Superior temporal gyrus (tissue), 1 donor: ENCODE results near the gene CACNG1.
"Not testable (repeated sequence)": the region's sequence is repeated elsewhere in the genome, so short reads cannot be mapped to it uniquely, and the experiment has no call there.

ENCODE experiments used
- DNase-seq: peaks from one replicate; pipeline ENCODE4 v3.0.0-alpha.2; 2016; ENCODE audit errors: extremely low spot score

CACNG1 gene

DNA sequence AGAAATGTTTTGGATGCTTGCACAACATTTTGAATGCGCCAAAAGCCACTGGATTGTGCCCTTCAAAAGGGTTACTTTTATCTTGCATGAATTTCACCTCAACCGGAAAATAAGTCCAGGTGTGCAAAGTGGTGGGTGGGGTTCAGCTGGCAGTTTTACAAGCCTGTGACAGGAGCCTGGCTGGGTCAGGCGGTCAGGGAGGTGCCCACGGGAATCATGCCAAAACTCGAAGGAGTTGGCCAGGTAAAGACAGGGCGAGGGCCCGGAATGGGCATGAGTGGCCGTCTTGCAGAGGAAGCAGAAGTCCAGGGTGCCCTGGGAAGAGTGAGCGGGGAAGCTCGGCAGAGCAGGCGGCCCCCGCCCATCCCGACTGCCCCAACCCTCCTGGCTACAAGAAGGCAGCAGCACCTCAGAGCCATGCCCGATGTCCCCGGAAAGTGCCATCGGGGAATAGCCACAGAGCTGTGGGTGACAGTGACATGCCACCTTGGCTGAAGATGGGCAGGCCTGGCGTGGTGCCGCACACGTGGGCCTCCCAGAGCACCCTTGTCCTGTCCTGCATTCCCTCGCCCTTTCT lies 19.1 kb upstream of the CACNG1 start:
- DNase-seq = no peak

DNA sequence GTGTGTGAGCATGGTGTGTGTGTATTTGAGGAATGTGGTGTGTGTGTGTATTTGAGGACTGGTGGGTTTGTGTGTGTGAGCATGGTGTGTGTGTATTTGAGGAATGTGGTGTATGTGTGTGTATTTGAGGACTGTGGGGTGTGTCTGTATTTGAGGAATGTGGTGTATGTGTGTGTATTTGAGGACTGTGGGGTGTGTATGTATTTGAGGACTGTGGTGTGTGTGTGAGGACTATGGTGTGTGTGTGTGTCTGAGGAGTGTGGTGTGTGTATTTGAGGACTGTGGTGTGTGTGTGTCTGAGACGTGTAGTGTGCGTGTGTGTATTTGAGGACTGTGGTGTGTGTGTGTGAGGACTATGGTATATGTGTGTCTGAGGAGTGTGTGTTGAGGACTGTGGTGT lies 18.0 kb upstream of the CACNG1 start:
- no peak for DNase-seq

DNA sequence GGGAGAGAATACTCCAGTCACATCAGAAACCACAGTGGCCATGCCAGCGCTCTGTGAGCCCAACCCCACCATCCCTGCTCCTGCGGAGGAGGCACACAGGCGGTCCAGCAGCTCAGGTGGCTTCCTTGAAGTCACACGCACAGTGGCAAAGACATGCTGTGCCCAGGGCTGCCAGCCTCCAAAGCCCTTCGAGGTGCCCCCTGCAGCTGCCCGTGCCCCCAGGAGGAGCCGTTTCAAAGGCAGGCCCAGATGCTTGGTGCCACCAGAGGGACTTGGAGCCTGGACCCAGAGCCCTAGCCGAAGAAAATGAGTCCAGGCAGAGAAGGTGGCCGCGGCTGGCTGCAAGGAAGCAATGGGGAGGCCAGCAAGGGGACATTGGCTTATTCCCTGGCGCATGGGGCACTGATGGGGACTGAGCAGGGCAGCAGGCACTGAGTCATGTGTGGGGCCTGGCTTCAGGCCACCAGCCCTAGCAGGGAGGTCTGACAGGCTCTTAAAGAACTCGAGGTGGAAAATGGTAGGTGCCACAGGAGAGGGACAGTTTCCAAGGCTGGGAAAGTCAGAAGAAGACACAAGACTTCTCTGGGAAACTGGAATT lies 17.2 kb upstream of the CACNG1 start:
- DNase-seq = no peak

DNA sequence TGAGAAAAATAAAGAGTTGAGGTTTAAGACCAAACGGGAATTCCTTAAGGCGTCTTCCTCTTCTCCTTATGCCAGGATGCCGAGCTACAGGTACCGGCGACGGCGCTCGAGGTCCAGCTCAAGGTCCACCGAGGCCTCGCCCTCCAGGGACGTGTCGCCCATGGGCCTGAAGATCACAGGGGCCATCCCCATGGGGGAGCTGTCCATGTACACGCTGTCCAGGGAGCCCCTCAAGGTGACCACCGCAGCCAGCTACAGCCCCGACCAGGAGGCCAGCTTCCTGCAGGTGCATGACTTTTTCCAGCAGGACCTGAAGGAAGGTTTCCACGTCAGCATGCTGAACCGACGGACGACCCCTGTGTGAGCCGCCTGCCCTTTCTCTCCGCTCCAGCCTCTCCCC lies 13.7 kb upstream of the CACNG1 start:
- no peak for DNase-seq

DNA sequence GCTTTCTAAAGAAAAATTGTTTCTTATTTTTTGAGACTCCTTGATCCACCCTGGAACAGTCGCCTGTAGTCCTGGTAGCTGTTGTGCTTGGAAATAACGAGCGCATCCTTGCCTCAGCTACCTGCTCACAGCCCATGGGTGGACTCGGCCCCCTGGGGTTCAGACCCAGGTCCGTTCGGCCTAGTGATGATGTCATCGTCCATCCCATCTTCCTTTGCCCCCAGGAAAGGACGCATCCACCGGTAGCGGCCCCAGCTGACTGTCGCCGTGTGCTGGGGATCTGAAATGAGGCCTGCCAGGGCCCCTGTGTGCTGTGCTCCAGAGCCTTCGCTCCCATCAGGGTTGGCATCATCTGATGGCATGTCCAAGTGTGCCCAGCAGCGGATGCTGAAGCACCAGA lies 12.0 kb upstream of the CACNG1 start:
- no peak for DNase-seq

DNA sequence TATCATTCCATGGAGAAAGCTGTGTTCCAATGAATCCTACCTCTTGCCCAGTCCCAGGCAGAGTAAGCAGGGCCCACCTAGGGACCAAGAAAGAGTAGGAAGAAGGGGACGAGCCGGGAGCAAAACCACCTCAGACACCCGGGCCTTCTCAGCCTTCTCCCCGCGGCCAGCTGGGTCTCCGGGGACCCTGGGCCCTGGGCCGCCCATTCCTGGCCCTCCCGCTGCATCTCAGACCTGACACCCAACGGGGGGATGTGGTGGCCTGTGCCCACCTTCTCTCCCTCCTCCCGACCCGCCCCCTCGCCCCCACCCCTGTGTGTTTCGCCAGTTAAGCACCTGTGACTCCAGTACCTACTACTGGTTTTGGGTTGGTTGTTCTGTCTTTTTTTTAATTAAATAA lies 11.4 kb upstream of the CACNG1 start:
- DNase-seq = no peak

DNA sequence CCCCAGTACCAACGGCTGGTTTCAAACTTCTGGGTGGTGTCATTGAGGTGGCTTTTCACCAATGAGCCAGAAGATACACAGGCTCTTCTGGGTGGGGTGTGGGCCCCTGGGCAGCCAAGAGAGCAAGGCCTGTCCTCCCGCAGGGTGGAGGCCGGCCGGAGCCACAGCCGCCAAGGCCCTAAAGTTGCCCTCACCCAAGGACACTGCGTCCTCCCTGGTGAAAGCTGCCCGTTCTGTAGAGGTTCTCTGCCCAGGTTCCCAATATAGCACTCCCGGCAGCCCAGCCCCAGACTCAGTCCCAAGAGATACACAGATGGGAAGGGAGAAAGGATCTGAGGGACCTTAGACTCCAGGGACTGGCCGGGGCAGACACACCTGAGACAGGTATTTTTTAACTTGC lies 10.7 kb upstream of the CACNG1 start:
- no peak for DNase-seq

DNA sequence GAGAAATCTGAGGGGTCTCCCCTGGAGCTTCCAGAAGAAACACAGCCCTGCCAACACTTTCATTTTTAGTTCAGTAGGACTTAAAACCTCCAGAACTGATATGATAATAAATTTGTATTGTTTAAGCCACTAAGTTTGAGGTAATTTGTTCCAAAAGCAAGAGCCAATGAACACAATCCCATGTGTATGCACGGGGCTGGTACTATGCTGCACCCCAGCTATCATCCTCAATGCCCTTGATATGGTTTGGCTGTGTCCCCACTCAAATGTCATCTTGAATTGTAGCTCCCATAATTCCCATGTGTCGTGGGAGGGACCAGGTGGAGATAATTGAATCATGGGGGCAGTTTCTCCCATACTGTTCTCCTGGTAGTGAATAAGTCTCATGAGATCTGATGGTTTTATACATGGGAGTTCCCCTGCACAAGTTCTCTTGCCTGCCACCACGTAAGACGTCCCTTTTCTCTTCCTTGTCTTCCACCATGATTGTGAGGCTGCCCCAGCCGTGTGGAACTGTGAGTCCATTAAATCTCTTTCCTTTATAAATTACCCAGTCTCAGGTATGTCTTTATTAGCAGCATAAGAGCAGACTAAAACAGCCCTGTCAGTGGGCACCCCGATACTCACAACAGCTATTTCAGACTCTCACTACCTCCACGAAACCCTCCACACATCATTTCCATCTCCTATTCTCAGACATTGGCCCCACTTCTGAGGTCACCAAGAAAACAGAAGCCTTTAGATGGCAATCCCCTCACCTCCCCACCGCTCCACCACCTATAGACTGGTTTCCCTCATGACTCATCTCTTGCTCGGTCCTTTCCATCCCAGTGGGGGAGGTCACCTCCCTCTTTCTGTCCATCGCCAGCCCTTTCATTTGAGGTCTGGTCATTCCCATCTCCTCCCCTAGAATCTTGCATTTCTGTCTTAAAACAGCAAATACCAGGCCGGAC lies 8.9 kb upstream of the CACNG1 start:
- no peak for DNase-seq

DNA sequence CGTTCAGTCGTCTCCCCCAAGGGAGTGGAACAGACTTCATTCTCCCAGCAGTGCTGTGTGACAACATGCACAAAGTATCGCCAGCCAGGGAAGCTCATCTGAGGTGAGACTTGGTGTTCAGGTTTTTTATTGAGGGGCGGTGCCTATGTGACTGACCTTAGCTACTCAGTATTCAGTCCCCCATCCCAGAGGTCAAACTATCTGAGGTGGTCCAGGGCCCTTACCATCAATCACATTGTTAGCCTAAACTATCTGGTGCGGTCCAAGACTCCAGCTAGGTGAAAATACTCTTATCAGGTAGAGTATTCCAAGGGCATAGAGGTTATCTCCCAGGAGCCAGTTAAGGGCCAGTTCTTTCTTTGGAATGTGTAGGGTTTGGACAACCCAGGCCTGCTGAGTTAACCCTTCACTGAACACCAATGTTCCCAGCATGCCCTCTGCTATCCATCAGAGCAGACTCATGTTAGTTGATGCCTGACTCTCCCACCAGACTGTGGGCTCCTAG lies 5.4 kb upstream of the CACNG1 start:
- no peak for DNase-seq

DNA sequence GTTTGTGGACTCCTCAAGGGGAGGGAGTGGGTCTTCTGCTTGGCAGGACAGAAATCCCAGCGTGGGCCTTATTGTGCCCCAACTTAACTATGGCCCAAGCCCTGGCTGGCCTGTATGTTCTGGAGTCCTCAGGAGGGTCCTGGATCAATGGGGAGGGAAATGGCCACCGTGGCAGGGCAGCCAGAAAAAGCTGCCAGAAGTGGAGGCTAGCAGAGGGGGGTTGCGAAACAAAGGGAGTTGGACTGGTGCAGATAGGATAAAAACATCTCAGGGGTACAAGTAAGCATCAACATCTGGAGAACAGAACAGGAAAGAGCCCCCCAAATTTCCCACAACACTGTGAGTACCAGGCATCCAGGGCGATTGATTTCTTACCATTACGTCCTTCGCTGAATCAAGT lies 3.7 kb upstream of the CACNG1 start:
- no peak for DNase-seq

DNA sequence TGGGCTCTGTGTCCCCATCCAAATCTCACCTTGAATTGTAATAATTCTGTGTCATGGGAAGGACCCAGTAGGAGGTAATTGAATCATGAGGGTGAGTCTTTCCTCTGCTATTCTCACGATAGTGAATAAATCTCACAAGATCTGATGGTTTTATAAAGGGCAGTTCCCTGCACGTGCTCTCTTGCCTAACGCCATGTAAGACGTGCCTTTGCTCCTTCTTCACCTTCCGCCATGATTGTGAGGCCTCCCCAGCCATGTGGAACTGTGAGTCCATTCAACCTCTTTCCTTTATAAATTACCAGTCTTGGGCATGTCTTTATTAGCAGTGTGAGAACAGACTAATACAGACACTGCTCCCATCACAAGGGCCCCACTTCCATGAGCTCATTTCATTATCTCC lies 3.2 kb upstream of the CACNG1 start:
- DNase-seq = not testable (repeated sequence)

DNA sequence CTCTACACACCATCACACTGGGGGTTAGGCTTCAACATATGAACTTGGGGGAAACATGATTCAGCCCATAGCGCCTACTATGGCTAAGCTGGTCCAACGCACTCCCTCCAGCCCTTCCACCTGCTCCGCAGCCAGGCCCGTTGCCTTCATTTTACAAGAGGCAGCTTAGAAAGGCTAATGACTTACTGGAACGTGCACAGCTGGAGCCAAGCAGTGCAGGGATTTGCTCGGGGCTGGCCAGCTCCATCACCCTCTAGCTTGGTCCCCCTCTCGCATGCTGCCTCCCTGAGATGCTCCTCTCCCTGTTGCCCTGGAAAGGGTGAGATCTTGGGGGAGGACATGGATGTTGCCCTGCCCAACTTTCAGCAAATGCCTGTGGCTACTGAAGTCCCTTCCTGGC lies 2.8 kb upstream of the CACNG1 start:
- no peak for DNase-seq

DNA sequence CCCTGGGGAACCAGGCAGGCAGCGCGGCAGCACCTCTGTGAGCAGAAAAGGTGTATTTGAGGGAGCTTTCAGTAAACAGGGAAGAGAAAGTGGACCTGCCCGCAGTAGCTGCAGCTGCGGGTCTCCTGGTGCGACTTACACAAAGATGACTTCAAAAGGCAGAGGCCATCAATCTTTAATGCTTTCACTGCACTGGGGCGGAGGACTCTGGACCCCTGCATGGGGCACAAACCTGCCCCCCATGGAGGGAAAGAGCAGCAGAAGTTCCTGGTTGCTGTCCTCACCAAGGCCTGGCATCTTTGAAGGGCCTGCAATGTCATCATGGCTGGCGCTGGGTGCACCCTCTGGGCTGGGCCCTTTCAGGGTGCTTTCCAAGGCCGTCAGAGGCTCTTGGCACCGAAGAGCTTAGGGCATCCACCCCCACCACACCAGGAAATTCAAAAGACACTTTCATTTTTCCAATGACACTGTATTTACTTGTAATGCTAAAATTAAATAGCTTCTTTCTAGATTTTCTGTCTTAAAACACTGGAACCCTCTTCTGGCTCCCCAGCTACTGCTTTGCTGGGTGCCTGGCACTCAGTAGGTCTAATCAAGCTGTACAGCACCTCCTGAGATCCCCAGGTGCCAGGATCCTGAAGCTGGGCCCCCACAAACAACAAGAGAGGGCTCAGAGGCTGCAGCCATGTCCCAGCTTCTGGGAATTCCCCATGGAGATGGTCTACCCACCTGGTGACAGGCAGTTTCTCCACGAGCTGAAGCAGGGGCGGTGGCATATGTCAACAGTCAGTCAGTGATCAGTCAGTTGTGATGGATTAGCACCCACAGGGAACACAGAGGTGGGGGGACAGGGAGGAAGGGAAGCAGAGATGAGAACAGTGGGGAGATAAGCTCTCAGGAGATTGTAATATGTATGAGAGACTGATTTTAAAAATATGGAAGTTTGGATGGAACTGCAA lies 2.1 kb upstream of the CACNG1 start:
- no peak for DNase-seq

DNA sequence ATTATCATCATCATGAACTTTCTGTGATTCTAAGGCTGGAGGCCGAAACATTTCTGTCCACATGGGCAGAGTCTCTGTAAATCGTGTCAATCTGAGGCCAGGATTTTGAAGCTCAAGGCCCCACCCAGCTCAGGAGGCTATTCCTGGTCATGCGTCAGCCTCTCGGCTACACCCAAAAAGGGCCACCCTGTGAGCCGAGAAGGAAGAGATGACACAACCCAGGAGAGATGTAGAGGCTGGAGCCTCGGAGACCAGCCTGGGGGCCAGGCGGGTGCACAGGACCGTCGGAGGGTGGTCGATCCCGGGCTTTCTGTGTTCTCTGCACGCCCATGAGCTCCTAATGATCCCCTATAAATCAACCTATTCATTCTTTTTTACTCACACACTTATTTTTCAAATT lies 1.1 kb upstream of the CACNG1 start:
- DNase-seq = no peak

DNA sequence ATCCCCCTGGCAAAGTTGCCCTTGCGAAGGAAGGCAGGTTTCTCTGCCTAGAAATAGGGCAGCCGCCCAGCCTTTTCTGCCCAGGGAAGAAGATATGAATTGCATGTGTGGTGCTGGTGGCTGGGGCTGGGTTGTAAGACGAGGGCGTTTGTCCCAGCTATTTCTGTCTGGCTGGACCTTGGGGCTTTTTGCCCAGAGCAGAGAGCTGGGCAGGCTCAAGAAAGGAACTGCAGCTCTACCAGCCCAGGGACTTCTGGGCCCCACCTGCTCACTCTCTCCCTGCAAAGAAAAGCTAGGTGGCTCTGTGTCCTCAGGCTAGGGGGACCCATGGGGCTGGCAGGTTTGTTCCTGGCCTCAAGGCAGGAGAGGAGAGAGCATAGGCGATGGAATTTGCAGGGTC lies 586 bp downstream of the CACNG1 start:
- DNase-seq = no peak

DNA sequence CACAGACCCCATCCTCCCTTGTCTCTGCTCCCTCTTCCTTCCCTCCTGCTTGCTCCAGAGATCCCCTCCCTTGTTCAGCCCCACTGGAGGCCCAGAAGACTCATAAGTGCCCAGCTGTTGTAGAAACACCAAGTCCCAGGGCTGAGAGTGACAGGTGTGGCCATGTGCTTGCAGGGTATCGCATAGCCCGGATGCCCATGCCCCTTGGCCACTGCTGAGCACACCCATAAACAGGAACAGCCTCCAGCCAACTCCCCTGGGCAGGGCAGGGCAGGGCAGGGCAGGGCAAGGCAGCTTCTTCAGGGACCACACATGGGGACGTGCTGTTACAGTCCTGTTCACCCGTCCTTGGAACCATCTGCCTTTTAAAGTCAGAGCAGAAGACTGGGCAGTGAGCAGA lies 2.0 kb downstream of the CACNG1 start:
- DNase-seq = no peak

DNA sequence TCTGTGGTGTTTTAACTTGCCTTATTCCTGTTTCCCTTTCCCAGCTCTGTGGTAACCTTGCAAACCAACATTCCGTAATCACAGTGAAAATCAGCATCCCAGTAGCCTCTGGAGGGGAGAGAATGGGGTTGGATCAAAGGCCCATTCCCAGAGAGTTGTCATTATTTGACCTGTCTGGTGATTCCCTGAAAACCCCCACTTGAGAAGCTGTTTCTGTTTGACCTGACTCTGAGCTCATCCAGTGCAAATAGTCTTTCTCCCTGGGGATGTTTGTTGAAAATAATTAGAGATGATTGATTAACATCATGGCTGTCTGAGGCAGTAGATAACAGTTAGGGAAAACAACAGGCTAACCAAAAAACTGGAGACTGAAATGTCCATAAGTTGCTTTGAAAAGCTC lies 3.0 kb downstream of the CACNG1 start:
- no peak for DNase-seq

DNA sequence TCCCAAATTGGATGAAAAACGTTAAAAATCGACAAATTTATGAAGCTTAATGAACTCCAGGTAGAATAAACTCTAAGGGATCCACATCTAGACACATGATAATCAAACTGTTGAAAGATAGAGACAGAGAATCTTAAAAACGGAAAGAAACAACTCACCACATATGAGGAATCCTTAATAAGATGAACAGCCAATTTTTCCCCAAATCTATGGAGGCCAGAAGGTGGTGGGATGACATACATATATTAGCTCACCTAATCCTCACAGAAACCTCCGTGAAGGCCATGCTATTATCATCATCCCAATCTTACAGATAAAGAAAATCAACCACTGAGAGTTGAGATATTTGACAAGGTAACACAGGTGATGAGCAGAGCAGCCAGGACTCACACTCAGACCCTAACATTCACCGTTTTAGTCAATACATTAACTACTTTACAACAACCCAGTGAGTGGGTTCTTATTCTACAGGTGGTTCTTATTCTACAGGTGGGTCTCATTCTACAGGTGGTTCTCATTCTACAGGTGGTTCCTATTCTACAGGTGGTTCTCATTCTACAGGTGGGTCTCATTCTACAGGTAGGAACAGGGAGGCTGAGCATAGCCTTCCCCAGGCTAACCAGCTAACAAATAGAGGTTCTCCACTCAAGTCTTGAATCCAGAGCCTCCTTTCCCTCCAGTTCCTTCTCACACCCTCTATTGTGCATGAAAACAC lies 4.8 kb downstream of the CACNG1 start:
- no peak for DNase-seq

DNA sequence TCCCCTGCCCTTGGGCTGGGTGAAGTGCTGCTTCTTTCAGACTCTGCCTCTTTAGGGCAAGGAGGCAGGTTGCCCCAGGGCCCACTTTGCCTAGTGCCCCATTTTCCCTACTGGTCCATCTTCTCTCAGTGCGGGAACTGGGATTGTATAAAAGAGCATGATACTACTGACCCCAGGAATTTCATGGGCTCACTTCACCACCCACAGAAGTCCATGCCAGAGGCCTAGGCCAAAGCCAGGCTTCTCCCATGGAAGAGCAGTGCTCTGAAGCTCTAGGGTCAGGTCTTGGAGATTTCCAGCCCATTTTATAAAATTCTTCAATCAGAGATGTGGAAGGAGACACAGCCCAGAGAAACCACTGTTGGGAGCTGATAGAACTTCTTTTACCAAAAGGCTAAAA lies 5.7 kb downstream of the CACNG1 start:
- DNase-seq = no peak

DNA sequence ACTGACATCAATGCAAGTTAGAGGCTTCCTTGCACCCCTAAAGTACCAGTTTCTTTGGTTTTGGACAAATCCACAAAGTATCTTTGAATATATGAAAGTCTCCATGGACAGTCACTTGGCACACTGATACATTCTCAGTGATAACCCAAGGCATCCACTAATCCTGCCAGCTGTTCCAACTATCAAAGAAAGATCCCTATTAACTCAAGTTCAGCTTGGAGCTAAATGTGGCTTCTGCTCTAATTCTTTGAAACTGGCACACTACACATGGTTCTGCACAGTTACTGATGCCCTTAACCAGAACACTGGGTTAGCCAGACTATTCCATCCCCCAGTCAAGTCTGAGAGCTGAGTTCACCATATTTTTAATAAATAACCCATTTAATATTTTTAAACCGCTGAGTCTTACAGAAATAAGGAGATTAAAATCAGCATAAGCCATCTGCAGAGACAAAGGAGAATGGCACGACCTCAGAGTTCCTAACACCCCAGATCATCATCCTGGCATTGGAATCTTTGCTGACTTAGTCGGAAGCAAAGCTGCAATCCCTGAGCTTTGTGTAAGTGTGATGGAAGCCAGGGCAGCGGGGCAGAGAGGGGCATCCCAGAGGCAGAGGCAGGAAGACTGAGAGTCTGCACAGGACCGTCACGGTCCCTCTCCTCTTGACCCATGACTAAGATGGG lies 6.3 kb downstream of the CACNG1 start:
- DNase-seq = no peak

DNA sequence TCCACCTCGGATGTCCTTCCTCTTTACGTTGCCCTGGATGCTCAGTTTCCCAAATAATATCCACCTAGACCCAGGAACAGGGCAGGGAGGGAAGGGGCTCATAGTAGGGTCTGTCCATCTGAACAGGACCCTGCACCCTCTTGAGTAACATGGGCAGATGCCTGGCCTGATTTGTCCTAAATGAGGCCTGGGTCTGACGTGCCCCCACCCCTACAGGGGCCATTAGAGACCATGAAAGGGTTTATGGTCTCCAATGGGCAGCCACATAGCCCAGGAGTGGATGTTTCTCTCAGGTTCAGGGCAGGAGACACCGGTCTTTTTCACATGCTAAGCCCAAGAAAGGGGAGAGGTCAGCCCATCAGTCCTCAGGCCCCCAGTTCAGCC lies 6.8 kb downstream of the CACNG1 start:
- DNase-seq = no peak
